ENCODE data around the gene C19orf38.

C19orf38 gene

DNA sequence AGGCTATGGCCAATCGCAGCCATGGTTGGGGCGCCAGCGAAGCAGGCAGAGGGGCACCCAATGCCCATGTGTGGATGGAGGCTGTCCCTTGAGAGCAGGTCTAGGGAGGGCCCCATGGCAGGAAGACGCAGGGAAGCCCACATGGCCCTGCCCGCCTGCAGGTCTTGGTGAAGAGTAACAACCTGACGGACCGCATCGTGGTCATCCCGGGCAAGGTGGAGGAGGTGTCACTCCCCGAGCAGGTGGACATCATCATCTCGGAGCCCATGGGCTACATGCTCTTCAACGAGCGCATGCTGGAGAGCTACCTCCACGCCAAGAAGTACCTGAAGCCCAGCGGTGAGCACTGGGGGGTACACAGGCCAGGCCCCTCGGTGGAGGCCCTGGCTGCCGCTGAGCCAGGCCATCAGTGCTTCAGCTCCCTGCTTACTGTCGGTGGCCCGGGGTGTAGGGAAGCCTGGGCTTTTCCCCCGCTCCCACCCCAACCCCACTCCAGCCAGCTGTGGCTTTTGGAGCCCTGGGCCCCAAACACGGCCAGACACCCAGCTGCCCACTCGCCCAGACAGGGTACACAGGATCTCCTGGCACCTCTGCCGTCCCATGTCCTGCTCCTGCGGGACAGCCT lies 65.6 kb downstream of the C19orf38 start:
- no peak for DNase-seq

- DNase-seq = no peak
These were observed 67.2 kb downstream of the C19orf38 start for GRCh38 chr19:10915130-10916091.

DNA sequence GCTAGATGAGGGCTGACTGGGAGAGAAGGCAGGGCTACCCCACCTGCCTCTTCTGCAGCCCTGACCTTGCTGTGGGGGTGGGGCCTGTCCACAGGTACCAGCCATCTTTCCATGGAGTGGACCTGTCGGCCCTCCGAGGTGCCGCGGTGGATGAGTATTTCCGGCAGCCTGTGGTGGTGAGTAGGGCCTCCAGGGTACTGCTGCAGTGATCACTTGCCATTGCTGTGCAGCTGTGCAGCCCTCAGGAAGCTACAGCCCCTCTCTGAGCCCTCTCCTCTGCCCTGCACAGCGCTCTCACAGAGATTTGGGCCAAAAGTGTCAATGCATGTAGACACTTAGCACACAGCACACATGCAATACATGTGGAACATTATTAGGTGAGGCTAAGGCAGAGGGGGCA lies 68.4 kb downstream of the C19orf38 start:
- no peak for DNase-seq

GRCh38 chr19:10918359-10918758 lies 70.1 kb downstream of the C19orf38 start:
- no peak for DNase-seq

Data from kidney glomerular epithelial cell (primary cell).